Measurements from ENCODE around the gene SORCS2.

GRCh38 chr4:7710126-7710525 is 517.8 kb downstream of the SORCS2 start:
- TF ChIP-seq CTCF (IDR thresholded peaks at IDR 0.05) (no peak), POLR2A (IDR thresholded peaks at IDR 0.05) (no peak)

All from uterus (tissue), 2 donors.